Prostate gland (tissue), 2 donors: ENCODE data around the gene CLPTM1L. TPM values are rescaled to one million over a fixed set of nuclear protein-coding genes. Genes with fewer than 3 reads are reported as not detected.

Experiments
- DNase-seq: peaks from one replicate; pipeline ENCODE4 v3.0.0-alpha.2; 2019; ENCODE audit warnings: low spot score
- H3K27ac ChIP-seq, 2 donors: fragments of 200-600 bp; sonication (generic); 2 replicates each; pipeline ENCODE4 v1.5.1; 2017 to 2019
- H3K27me3 ChIP-seq: fragments of 200-600 bp; sonication (generic); replicated peaks from 2 replicates; pipeline ENCODE4 v1.5.1; 2019; ENCODE audit not compliant: insufficient read depth
- H3K36me3 ChIP-seq, 2 donors: fragments of 200-600 bp; sonication (generic); 1 replicate in 1 of 2; 2 replicates in 1 of 2; pipeline versions ENCODE4 v1.5.1 to v1.8.1; 2017 to 2019
- H3K4me1 ChIP-seq: fragments of 200-600 bp; sonication (generic); replicated peaks from 2 replicates; pipeline ENCODE4 v1.5.1; 2019
- H3K4me3 ChIP-seq, 2 donors: fragments of 200-600 bp; sonication (generic); 2 replicates each; pipeline ENCODE4 v1.5.1; 2017 to 2019
- H3K9me3 ChIP-seq: fragments of 200-600 bp; sonication (generic); 2 replicates; pipeline ENCODE4 v1.5.1; 2017
- CTCF ChIP-seq, 4 experiments: fragments of 200-600 bp in 2 of 4; fragments of 450-650 bp in 2 of 4; sonication (generic) in 2 of 4; IDR thresholded peaks; 1 replicate in 3 of 4; 2 replicates in 1 of 4; pipeline ENCODE4 v1.5.1; 2016 to 2019; ENCODE audit warnings: antibody characterized with exemption in 4 of 4, mild to moderate bottlenecking in 2 of 4, moderate library complexity in 2 of 4
- POLR2A ChIP-seq: fragments of 450-650 bp; IDR thresholded peaks from one replicate; pipeline ENCODE4 v1.6.1; 2016; ENCODE audit warnings: antibody characterized with exemption, mild to moderate bottlenecking
- POLR2AphosphoS5 ChIP-seq: sonication (generic); formaldehyde crosslinking; IDR thresholded peaks from one replicate; pipeline ENCODE4 v1.6.1; 2017; ENCODE audit warnings: antibody characterized with exemption
- WGBS: methylation state at CpG from one replicate; pipeline ENCODE4 v1.1.5; 2018; 5-methylcytosine and 5-hydroxymethylcytosine counted together
- intact Hi-C: fragments of 100-400 bp; cut with DNase I; formaldehyde crosslinking; loops from one replicate; pipeline ENCODE4 v1.14.2; 2022
- total RNA-seq, 2 donors: library from RNA; depleted of rRNA; stranded (reverse); fragments of >200 nt; gene quantifications; one replicate each; pipeline ENCODE4 v1.1.0, GENCODE V29; 2016

The CLPTM1L gene
- total RNA-seq, 2 donors from 2014 or later: 105 to 135 TPM

GRCh38 chr5:1347571-1347970, 2.7 kb upstream of the CLPTM1L start:
- Histone ChIP-seq H3K36me3 (no peaks in the 10 kb centered on the region), H3K27ac (no peak overlapping the region), H3K4me3 (no peak overlapping the region), H3K4me1 (peaks cover 5% of the 10 kb centered on the region), H3K27me3 (no peaks in the 10 kb centered on the region), H3K9me3 (no peaks in the 10 kb centered on the region)
- no peak for DNase-seq
- intact Hi-C loops: loop anchor here (10.0 kb wide), 1 partner anchor 297 kb away; no protein-coding TSS in a partner anchor
- WGBS: 55% methylated on average over 10 of the region's 10 CpGs
- no peak for TF ChIP-seq POLR2A
- TF ChIP-seq CTCF (IDR thresholded peaks at IDR 0.05): no peak
- TF ChIP-seq POLR2AphosphoS5: no peak

GRCh38 chr5:1346627-1347440, 1.9 kb upstream of the CLPTM1L start:
- TF ChIP-seq CTCF (IDR thresholded peaks at IDR 0.05) (no peak), POLR2A (no peak), POLR2AphosphoS5 (no peak)
- H3K4me1 ChIP-seq: peaks cover 5% of the 10 kb centered on the region
- no peak overlapping the region for H3K27ac ChIP-seq
- no peak for DNase-seq
- intact Hi-C loops: loop anchor here (10.0 kb wide), 1 partner anchor 298 kb away; no protein-coding TSS in a partner anchor
- H3K36me3 ChIP-seq: no peaks in the 10 kb centered on the region
- 83% methylated on average over 21 of the region's 21 CpGs for WGBS
- no peaks in the 10 kb centered on the region for H3K9me3 ChIP-seq
- no peaks in the 10 kb centered on the region for H3K27me3 ChIP-seq
- no peak overlapping the region for H3K4me3 ChIP-seq

- H3K27ac ChIP-seq: no peak overlapping the region
- TF ChIP-seq POLR2AphosphoS5: no peak
- H3K36me3 ChIP-seq: no peaks in the 10 kb centered on the region
- peak overlapping the region; percentile 89 to 93 for H3K4me3 ChIP-seq
- H3K9me3 ChIP-seq: no peaks in the 10 kb centered on the region
- WGBS: 77% methylated on average over 27 of the region's 27 CpGs
- DNase-seq: no peak
- H3K4me1 ChIP-seq: peaks cover 5% of the 10 kb centered on the region
- intact Hi-C loops: loop anchor here (10.0 kb wide), 1 partner anchor 299 kb away; no protein-coding TSS in a partner anchor
- no peaks in the 10 kb centered on the region for H3K27me3 ChIP-seq
Observed at GRCh38 chr5:1345876-1346626, 1.2 kb upstream of the CLPTM1L start.

GRCh38 chr5:1343931-1344901, 683 bp downstream of the CLPTM1L start:
- TF ChIP-seq CTCF (IDR thresholded peaks at IDR 0.05): no peak
- no peak for TF ChIP-seq POLR2AphosphoS5
- no peak for TF ChIP-seq POLR2A
- no peaks in the 10 kb centered on the region for H3K27me3 ChIP-seq
- H3K4me1 ChIP-seq: peaks cover 5% of the 10 kb centered on the region
- no peak for DNase-seq
- WGBS: 15% methylated on average over 20 of the region's 61 CpGs
- intact Hi-C loops: loop anchor here (10.0 kb wide), 1 partner anchor 301 kb away; no protein-coding TSS in a partner anchor
- no peaks in the 10 kb centered on the region for H3K36me3 ChIP-seq
- H3K27ac ChIP-seq: peak overlapping the region in 1 of 2 donors; percentile 37
- no peaks in the 10 kb centered on the region for H3K9me3 ChIP-seq
- H3K4me3 ChIP-seq: peak overlapping the region; percentile 89 to 93
